ENCODE results near the gene DYDC1.

DNA sequence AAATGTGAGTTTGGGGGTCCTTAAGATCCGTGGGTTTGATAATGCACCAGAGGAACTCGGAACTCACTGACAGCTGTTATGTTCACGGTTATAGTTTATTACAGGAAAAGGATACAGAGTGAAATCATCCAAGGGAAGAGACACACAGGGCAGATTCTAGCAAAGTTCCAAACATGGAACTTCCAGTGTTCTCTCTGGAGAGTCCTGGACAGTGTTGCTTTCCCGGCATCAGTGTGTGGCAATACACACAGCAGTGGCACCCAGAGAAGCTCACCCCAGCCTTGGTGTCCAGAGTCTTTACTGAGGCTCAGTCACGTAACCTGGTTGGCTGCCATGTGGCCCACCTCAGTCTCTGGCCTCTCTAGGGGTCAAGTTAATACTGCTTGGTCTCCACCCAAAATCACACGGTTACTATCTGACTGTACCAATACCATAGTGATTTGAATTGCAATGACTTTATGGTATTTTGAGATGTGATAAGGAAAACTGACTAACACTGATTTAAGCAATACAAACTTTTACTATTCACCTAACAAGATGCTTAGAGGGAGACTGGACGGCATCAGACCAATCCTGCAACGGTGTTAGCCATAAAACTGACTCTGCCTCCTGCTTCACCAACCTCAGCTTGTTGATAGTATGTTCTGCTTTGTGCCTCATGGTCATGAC is 43.7 kb upstream of the DYDC1 start:
- TF ChIP-seq, protein P1, sequence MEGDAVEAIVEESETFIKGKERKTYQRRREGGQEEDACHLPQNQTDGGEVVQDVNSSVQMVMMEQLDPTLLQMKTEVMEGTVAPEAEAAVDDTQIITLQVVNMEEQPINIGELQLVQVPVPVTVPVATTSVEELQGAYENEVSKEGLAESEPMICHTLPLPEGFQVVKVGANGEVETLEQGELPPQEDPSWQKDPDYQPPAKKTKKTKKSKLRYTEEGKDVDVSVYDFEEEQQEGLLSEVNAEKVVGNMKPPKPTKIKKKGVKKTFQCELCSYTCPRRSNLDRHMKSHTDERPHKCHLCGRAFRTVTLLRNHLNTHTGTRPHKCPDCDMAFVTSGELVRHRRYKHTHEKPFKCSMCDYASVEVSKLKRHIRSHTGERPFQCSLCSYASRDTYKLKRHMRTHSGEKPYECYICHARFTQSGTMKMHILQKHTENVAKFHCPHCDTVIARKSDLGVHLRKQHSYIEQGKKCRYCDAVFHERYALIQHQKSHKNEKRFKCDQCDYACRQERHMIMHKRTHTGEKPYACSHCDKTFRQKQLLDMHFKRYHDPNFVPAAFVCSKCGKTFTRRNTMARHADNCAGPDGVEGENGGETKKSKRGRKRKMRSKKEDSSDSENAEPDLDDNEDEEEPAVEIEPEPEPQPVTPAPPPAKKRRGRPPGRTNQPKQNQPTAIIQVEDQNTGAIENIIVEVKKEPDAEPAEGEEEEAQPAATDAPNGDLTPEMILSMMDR (conservative IDR thresholded peaks at IDR 0.05; ENCODE audit: low read length) = no peak
- no peak for TF ChIP-seq EZH2phosphoT487 (IDR thresholded peaks at IDR 0.05; ENCODE audit: borderline replicate concordance)

Data from Loucy (cell line).